Lung (tissue), 12 donors: ENCODE measurements around the gene SHTN1. TPM values are rescaled to one million over a fixed set of nuclear protein-coding genes. Genes with fewer than 3 reads are reported as not detected.

ENCODE experiments used
- ATAC-seq: fragments of 200-7000 bp; cut with Tn5 transposase; one replicate; pipeline ENCODE4 v1.9.1; 2020; ENCODE audit warnings: moderate number of reproducible peaks; ENCODE audit not compliant: insufficient read depth, low FRiP score
- DNase-seq, 3 donors: peaks; one replicate each; pipeline ENCODE4 v3.0.0-alpha.2; 2013 to 2017
- H3K27ac ChIP-seq, 2 donors: one replicate each; pipeline ENCODE4 v1.5.1; 2013; ENCODE audit warnings: mild to moderate bottlenecking in 2 of 2, moderate library complexity in 2 of 2, control low read depth in 1 of 2, inconsistent platforms in 1 of 2, low read depth in 1 of 2, low read length in 1 of 2
- H3K27me3 ChIP-seq, 3 donors: one replicate each; pipeline ENCODE4 v1.5.1; 2013; ENCODE audit warnings: low read length in 2 of 3; ENCODE audit not compliant: control insufficient read depth in 3 of 3, insufficient read depth in 3 of 3
- H3K36me3 ChIP-seq, 4 donors: one replicate each; pipeline ENCODE4 v1.5.1; 2013; ENCODE audit warnings: low read length in 4 of 4, mild to moderate bottlenecking in 1 of 4, moderate library complexity in 1 of 4; ENCODE audit not compliant: control insufficient read depth in 4 of 4, insufficient read depth in 4 of 4
- H3K4me1 ChIP-seq, 5 donors: one replicate each; pipeline ENCODE4 v1.5.1; 2013; ENCODE audit warnings: low read length in 5 of 5, mild to moderate bottlenecking in 2 of 5, moderate library complexity in 1 of 5; ENCODE audit not compliant: control insufficient read depth in 5 of 5, insufficient read depth in 5 of 5
- H3K4me3 ChIP-seq: one replicate; pipeline ENCODE4 v1.5.1; 2013; ENCODE audit warnings: mild to moderate bottlenecking, control low read depth, moderate library complexity
- H3K9ac ChIP-seq, 2 donors: one replicate each; pipeline ENCODE4 v1.5.1; 2013; ENCODE audit warnings: low read length in 2 of 2, control low read depth in 1 of 2; ENCODE audit not compliant: insufficient read depth in 1 of 2
- H3K9me3 ChIP-seq, 4 donors: one replicate each; pipeline ENCODE4 v1.5.1; 2013; ENCODE audit warnings: low read length in 3 of 4, mild to moderate bottlenecking in 1 of 4, moderate library complexity in 1 of 4; ENCODE audit not compliant: control insufficient read depth in 4 of 4, insufficient read depth in 3 of 4
- WGBS, 2 donors: extraction: QIAGEN DNeasy Blood & Tissue Kit; methylation state at CpG; one replicate each; pipeline ENCODE4 v1.1.7; 2013; 5-methylcytosine and 5-hydroxymethylcytosine counted together
- polyA plus RNA-seq, 2 donors: library from polyadenylated mRNA; stranded (reverse); fragments of 200-250 nt; gene quantifications; one replicate each; pipeline ENCODE4 v1.2.1, GENCODE V29; 2013
- total RNA-seq, 2 donors: library from RNA; depleted of rRNA in 1 of 2; stranded (reverse); fragments of >200 nt in 1 of 2; gene quantifications; one replicate each; pipeline ENCODE4 v1.2.1, GENCODE V29; 2014 to 2021
- TF ChIP-seq, protein P1 (sequence below): IDR thresholded peaks from 2 replicates; pipeline ENCODE4 v1.5.1; 2012; ENCODE audit warnings: mild to moderate bottlenecking; ENCODE audit errors: control extremely low read depth, extremely low read depth
- donor health status: control.
- donor health status: control.
- donor health status: Bipolar disorder and iron deficiency.
- donor health status: healthy.
- donor health status: DM: yes; HTN: yes; CAD: no.

SHTN1 gene
- total and polyA plus RNA-seq, 4 donors = 14.0 to 28.4 (median 16.7) TPM

DNA sequence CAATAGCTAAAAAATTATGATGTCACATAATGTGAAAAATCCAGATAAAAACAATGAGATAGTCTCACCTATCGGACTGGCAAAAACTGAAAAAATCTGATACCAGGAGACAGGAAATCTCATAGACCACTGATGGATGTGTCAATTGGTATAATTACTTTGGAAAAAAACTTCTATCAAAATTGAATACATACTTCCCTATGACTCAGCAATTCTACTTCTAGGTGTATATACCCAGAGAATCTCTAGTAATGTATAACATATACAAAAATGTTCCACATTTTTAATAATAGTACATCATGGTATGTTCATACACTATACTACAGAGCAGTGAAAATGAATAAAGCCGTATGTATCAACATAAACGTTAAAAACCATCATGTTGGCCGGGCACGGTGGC is 34.9 kb downstream of the SHTN1 start:
- 97 to 98% methylated on average over 5 of the region's 5 CpGs for WGBS, 2 donors
- Histone ChIP-seq H3K27me3 (no peaks in the 10 kb centered on the region), H3K9ac (no peak overlapping the region), H3K36me3 (peaks cover 0 to 2% (median 0%) of the 10 kb centered on the region in 4 donors), H3K4me3 (no peak overlapping the region), H3K4me1 (peaks cover 0 to 22% (median 0%) of the 10 kb centered on the region in 5 donors), H3K9me3 (peaks cover 0 to 2% (median 0%) of the 10 kb centered on the region in 4 donors), H3K27ac (no peak overlapping the region)
- ATAC-seq = no peak
- DNase-seq = no peak
- TF ChIP-seq, protein P1, sequence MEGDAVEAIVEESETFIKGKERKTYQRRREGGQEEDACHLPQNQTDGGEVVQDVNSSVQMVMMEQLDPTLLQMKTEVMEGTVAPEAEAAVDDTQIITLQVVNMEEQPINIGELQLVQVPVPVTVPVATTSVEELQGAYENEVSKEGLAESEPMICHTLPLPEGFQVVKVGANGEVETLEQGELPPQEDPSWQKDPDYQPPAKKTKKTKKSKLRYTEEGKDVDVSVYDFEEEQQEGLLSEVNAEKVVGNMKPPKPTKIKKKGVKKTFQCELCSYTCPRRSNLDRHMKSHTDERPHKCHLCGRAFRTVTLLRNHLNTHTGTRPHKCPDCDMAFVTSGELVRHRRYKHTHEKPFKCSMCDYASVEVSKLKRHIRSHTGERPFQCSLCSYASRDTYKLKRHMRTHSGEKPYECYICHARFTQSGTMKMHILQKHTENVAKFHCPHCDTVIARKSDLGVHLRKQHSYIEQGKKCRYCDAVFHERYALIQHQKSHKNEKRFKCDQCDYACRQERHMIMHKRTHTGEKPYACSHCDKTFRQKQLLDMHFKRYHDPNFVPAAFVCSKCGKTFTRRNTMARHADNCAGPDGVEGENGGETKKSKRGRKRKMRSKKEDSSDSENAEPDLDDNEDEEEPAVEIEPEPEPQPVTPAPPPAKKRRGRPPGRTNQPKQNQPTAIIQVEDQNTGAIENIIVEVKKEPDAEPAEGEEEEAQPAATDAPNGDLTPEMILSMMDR = no peak

- Histone ChIP-seq H3K9ac (no peak overlapping the region), H3K36me3 (peaks cover 0 to 2% (median 0%) of the 10 kb centered on the region in 4 donors), H3K27ac (no peak overlapping the region), H3K4me3 (no peak overlapping the region), H3K4me1 (peaks cover 0 to 10% (median 0%) of the 10 kb centered on the region in 5 donors), H3K9me3 (peaks cover 0 to 2% (median 0%) of the 10 kb centered on the region in 4 donors), H3K27me3 (no peaks in the 10 kb centered on the region)
- WGBS, 2 donors = 91 to 92% methylated on average over 3 of the region's 3 CpGs
- ATAC-seq (no peak), DNase-seq (no peak)
- TF ChIP-seq, protein P1 = no peak
Observed at GRCh38 chr10:116968331-116968730, 36.7 kb downstream of the SHTN1 start.

GRCh38 chr10:116961406-116962251 is 43.4 kb downstream of the SHTN1 start:
- peaks cover 0 to 13% (median 0%) of the 10 kb centered on the region in 5 donors for H3K4me1 ChIP-seq
- peaks cover 0 to 2% (median 0%) of the 10 kb centered on the region in 4 donors for H3K9me3 ChIP-seq
- H3K9ac ChIP-seq = no peak overlapping the region
- no peak for ATAC-seq
- H3K27ac ChIP-seq = no peak overlapping the region
- H3K36me3 ChIP-seq = no peaks in the 10 kb centered on the region
- H3K4me3 ChIP-seq = no peak overlapping the region
- TF ChIP-seq, protein P1 = no peak
- peak; percentile 54 to 88 (median 82) for DNase-seq
- WGBS, 2 donors = 82 to 89% methylated on average over 9 of the region's 9 CpGs
- no peaks in the 10 kb centered on the region for H3K27me3 ChIP-seq
